ENCODE measurements around the gene DNAJB7. TPM values are rescaled to one million over a fixed set of nuclear protein-coding genes. Genes with fewer than 3 reads are reported as not detected.
A peak's percentile ranks its signal among the peaks of the same experiment; 100 is the strongest.

DNAJB7 gene
- total RNA-seq, 1 experiment from 2014 or later: not detected

DNA sequence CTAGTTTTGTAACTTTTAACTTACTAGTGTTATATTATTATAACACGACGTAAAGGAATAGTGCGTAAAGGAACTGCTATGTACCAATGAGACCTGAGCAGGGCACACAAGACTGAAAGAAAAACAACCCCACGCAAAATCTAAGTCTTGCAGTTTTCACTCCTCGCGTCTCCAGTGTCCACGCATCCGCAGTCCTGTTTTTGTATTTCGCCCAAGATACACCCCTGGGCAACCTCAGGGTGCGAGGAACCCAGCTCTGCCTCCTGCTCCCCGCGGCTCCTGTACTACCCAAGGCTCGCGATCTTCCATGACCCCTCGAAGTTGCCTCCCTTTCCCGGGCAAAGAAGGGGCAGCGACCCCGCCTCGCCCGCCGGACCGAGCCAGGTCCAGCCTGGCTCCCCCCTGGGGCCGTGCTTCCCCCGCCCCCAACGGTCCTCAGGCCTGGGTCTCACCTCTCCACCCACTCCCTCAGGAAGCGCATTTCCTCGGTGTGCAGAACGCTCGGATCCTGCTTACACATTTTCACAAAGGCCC is 5.9 kb downstream of the DNAJB7 start:
- POLR2A ChIA-PET (ENCODE audit: low non-redundant PET): interaction anchor here (0.6 kb wide), 3 partner anchors 79 to 490 kb away, joined by 4 to 10 read pairs (median 7); no protein-coding TSS in a partner anchor
- CTCF ChIA-PET: interaction anchor here (0.6 kb wide), 2 partner anchors 272 to 318 kb away, joined by 4 to 5 read pairs; no protein-coding TSS in a partner anchor
- H3K27ac ChIP-seq (ENCODE audit: low read depth, low read length, poor library complexity, severe bottlenecking): peak overlapping the region; percentile 98
- TF ChIP-seq, protein P1, sequence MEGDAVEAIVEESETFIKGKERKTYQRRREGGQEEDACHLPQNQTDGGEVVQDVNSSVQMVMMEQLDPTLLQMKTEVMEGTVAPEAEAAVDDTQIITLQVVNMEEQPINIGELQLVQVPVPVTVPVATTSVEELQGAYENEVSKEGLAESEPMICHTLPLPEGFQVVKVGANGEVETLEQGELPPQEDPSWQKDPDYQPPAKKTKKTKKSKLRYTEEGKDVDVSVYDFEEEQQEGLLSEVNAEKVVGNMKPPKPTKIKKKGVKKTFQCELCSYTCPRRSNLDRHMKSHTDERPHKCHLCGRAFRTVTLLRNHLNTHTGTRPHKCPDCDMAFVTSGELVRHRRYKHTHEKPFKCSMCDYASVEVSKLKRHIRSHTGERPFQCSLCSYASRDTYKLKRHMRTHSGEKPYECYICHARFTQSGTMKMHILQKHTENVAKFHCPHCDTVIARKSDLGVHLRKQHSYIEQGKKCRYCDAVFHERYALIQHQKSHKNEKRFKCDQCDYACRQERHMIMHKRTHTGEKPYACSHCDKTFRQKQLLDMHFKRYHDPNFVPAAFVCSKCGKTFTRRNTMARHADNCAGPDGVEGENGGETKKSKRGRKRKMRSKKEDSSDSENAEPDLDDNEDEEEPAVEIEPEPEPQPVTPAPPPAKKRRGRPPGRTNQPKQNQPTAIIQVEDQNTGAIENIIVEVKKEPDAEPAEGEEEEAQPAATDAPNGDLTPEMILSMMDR (conservative IDR thresholded peaks at IDR 0.05; ENCODE audit: low read depth, low read length): no peak
- peaks cover 12% of the 10 kb centered on the region for H3K36me3 ChIP-seq (ENCODE audit: insufficient read depth, low read length, poor library complexity, severe bottlenecking)
- peak; percentile 43 for DNase-seq (ENCODE audit: low spot score)
- peaks cover 20% of the 10 kb centered on the region for H3K4me1 ChIP-seq (ENCODE audit: insufficient read depth, low read length, poor library complexity, severe bottlenecking)
- H3K4me3 ChIP-seq (ENCODE audit: low read depth, low read length, poor library complexity, severe bottlenecking): peak overlapping the region; percentile 75
- no peaks in the 10 kb centered on the region for H3K27me3 ChIP-seq (replicated peaks; ENCODE audit: insufficient read depth, low read depth, low read length, poor library complexity)
- BruUV-seq (replicated peaks): no TSS peak
- intact Hi-C loops (cut with micrococcal nuclease; ENCODE audit: unreplicated experiment): loop anchor here (1.0 kb wide), 1 partner anchor 37 kb away; the partner anchor contains the start of gene SLC25A17
- no peaks in the 10 kb centered on the region for H3K9me3 ChIP-seq (ENCODE audit: low read depth, low read length, poor library complexity, severe bottlenecking)

GRCh38 chr22:40855071-40855978 is 6.6 kb downstream of the DNAJB7 start:
- TF ChIP-seq EZH2 (IDR thresholded peaks at IDR 0.05; ENCODE audit: borderline replicate concordance, low read depth, low read length, poor library complexity, severe bottlenecking): no peak
- TF ChIP-seq, protein P1 (conservative IDR thresholded peaks at IDR 0.05; ENCODE audit: low read depth, low read length): no peak
- TSS peak; percentile 31 for BruUV-seq (replicated peaks)
- DNase-seq (ENCODE audit: low spot score): peak; percentile 51
- peaks cover 20% of the 10 kb centered on the region for H3K4me1 ChIP-seq (ENCODE audit: insufficient read depth, low read length, poor library complexity, severe bottlenecking)
- peaks cover 13% of the 10 kb centered on the region for H3K36me3 ChIP-seq (ENCODE audit: insufficient read depth, low read length, poor library complexity, severe bottlenecking)
- H3K4me3 ChIP-seq (ENCODE audit: low read depth, low read length, poor library complexity, severe bottlenecking): peak overlapping the region; percentile 75
- H3K27ac ChIP-seq (ENCODE audit: low read depth, low read length, poor library complexity, severe bottlenecking): peak overlapping the region; percentile 98
- H3K27me3 ChIP-seq (replicated peaks; ENCODE audit: insufficient read depth, low read depth, low read length, poor library complexity): no peaks in the 10 kb centered on the region
- ChIA-PET POLR2A (ENCODE audit: low non-redundant PET) (interaction anchor here (0.7 kb wide), 1 partner anchor 1622 kb away, joined by 3 read pairs; no protein-coding TSS in a partner anchor), CTCF (no interaction called here)
- H3K9me3 ChIP-seq (ENCODE audit: low read depth, low read length, poor library complexity, severe bottlenecking): no peaks in the 10 kb centered on the region
- intact Hi-C loops (cut with micrococcal nuclease; ENCODE audit: unreplicated experiment): no loop called here

DNA sequence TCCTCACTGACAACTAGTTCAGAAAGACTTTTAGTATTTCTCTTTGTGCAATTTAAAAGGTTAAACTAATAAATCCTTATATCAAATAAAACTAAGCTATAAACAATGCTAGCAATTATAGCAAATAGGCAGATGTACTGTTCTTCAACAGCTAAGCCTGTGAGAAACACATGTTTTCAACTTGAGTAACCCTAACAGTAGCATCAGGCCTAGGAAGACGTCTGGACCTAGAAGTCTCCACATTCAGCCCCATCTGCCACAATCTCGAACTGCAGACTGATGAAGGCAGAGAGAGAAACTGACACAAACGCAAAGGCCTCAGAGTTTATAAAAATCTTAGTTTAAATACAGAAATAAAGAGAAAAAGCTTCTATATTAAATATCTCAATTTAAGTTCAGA is 8.0 kb downstream of the DNAJB7 start:
- intact Hi-C loops (cut with micrococcal nuclease; ENCODE audit: unreplicated experiment): no loop called here
- no TSS peak for BruUV-seq (replicated peaks)
- peaks cover 19% of the 10 kb centered on the region for H3K36me3 ChIP-seq (ENCODE audit: insufficient read depth, low read length, poor library complexity, severe bottlenecking)
- DNase-seq (ENCODE audit: low spot score): no peak
- TF ChIP-seq, protein P1 (conservative IDR thresholded peaks at IDR 0.05; ENCODE audit: low read depth, low read length): no peak
- TF ChIP-seq EZH2 (IDR thresholded peaks at IDR 0.05; ENCODE audit: borderline replicate concordance, low read depth, low read length, poor library complexity, severe bottlenecking): no peak
- ChIA-PET CTCF (no interaction called here), POLR2A (ENCODE audit: low non-redundant PET) (no interaction called here)
- H3K9me3 ChIP-seq (ENCODE audit: low read depth, low read length, poor library complexity, severe bottlenecking): no peaks in the 10 kb centered on the region
- H3K27me3 ChIP-seq (replicated peaks; ENCODE audit: insufficient read depth, low read depth, low read length, poor library complexity): no peaks in the 10 kb centered on the region
- peaks cover 20% of the 10 kb centered on the region for H3K4me1 ChIP-seq (ENCODE audit: insufficient read depth, low read length, poor library complexity, severe bottlenecking)
- peak overlapping the region; percentile 75 for H3K4me3 ChIP-seq (ENCODE audit: low read depth, low read length, poor library complexity, severe bottlenecking)
- H3K27ac ChIP-seq (ENCODE audit: low read depth, low read length, poor library complexity, severe bottlenecking): peak overlapping the region; percentile 71
